HG03342 (cell line): ENCODE measurements around the gene ADAMTSL2.
"Not testable (repeated sequence)": the region's sequence is repeated elsewhere in the genome, so short reads cannot be mapped to it uniquely, and the experiment has no call there.

ENCODE experiments used
- ATAC-seq: cut with Tn5 transposase; IDR thresholded peaks from one replicate; pipeline ENCODE4 v1.9.1; 2021; ENCODE audit warnings: mild to moderate bottlenecking, moderate library complexity; ENCODE audit not compliant: unreplicated experiment

The ADAMTSL2 gene

DNA sequence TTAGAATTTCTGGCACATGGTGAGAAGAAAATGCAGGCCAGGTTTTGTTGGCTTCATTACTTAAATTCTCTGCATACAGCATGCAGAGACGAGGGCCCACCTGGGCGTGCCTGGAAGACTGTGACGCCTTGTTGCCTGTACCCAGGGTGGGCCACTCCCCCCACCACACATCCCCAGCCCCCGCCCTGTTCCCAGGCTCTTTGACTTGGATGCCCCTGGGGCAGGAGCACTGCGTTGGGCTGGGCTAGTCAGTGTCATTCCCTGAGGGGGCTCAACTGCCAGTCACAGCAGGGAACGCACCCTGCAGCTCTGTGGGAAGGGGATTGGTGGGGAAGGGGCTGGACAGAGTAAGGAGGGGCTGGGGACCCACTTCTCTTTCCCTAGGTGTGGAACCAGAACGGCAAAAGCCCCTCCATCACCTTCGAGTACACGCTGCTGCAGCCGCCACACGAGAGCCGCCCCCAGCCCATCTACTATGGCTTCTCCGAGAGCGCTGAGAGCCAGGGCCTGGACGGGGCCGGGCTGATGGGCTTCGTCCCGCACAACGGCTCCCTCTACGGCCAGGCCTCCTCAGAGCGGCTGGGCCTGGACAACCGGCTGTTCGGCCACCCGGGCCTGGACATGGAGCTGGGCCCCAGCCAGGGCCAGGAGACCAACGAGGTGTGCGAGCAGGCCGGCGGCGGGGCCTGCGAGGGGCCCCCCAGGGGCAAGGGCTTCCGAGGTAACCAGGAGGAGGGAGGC is 19.6 kb downstream of the ADAMTSL2 start:
- no peak for ATAC-seq

DNA sequence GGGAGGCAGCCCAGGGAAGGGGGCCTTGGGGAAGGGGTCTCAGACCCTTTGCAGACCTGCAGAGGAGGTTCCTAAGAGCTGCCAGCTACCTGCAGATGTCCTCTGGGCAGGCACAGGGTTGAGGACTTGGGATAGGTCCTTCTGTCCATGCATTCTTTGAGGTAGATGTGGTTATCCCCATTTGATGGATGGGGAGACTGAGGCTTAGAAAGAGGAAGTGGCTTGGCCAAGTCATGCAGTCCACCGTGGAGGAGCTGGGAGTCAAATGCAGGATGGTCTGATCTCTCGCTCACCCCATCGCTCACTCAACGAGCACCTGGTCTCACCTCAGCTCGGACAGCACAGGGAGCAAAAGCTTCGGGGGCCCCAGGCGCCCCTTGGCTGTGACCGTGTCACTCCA is 20.2 kb downstream of the ADAMTSL2 start:
- ATAC-seq: no peak

DNA sequence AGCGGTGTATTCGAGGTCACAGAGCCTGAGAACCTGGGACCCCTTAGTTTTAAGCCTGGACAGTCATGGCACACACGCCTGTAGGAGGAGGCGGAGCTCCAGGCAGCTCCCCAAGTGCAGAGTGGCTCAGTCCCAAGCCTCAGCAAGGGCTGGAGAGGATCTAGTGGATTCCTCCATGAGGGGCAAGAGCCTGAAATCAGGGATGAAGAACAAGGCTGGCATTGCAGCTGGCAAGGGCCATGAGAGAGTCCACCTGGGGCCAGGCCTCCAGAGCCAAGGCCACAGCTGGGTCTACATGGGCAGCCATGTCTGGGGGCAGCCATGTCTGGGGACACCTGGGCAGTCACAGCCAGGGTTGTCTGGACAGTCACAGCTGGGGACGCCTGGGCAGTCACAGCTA is 21.9 kb downstream of the ADAMTSL2 start:
- ATAC-seq: no peak

DNA sequence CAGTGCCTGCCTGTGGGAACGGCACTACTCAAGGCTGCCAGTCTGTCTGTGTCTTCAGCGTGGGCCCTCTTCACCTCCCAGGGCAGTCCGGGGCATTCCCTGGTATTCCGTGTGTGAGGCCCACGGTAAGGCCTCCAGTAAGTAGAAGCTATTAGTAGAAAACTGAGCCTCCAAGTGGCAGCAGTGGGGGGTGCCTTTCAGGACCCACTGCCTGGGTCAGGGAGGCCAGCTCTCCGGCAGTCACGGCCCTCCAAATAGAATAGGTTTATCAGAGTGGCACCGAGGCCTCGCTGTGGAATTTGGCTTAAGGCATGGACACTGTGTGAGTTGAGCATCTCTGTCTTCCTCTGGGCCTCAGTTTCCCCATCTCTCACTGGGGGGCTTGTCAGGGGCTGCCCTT is 23.1 kb downstream of the ADAMTSL2 start:
- ATAC-seq: no peak

DNA sequence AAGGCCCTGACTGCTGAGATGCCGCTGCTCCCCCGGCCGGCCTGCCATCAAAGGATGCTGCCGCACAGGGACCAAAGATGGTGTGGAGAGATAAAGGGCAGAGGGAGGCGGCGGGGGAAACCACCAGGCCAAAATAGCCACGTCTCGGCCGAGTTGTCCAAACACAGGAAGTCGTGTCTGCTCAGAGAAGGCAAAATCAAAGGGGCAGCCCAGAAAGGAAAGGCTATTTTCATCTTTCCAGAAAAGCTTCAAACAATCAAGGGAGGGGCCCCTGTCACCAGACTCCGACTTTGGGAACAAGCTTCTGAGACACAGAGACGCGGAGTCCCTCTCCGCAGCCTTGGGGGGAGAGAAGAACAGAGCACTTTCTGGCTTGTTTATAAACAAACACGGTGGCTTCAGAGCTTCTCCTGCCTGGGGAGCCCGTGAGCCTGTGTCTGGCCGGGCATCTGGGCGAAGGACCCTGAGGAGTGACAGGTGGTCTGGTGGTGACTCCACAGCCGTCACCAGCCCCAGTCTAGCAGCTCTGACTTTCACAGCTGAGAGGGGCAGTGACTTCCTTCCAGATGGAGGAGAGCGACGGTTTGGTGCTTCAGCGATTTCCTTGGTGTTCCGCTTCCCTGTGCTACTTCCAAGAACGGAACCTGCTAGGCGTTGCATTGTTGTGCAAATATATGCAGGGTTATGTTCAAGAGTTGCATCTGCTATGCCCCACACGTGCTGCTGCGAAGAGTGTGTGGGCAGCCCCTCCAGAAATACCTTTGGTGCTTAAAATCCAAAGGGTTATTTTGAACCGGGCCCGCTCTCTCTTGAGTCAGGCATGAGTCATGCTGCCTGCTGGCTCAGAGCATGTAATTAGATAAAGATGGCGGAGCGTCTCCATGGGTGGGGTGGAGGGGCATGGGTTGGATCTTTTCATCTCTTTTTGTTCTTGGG is 24.0 kb downstream of the ADAMTSL2 start:
- peak; percentile 50 for ATAC-seq

DNA sequence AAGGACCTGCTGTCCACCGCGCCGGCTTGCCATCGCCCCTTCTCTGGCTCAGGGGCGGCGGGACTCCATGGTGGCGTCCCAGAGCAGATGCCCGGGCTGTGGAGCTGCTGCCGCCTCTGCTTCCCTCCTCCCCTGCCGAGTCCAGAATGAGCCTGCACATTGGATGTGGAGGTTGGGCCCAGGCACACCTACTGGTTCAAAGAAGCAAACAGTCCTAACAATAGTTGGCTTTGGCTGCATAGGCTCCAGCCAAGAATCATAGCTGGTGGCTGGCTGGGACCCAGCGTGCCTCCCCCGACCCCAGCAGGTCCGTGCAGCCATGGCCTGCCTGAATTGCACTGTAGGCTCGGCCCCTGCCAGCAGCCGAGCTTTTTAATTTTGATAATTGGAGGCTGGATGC is 25.8 kb downstream of the ADAMTSL2 start:
- no peak for ATAC-seq

DNA sequence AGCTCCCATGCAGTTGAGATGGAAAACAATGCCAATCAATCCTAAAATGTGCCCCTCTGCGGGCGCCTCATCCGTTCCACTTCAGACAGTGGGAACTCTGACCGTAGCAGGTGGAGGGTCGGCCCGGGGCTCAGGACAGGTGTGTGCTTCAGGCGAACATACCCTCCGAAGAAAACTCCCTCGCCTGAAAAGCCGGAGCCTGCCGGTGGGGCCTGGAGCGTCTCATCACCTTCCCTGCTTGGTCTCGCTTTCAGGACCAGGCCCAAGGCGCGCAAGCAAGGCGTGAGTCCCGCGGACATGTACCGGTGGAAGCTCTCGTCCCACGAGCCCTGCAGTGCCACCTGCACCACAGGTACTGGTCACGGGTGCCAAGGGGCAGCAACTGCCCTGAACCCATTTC is 26.4 kb downstream of the ADAMTSL2 start:
- ATAC-seq: no peak

DNA sequence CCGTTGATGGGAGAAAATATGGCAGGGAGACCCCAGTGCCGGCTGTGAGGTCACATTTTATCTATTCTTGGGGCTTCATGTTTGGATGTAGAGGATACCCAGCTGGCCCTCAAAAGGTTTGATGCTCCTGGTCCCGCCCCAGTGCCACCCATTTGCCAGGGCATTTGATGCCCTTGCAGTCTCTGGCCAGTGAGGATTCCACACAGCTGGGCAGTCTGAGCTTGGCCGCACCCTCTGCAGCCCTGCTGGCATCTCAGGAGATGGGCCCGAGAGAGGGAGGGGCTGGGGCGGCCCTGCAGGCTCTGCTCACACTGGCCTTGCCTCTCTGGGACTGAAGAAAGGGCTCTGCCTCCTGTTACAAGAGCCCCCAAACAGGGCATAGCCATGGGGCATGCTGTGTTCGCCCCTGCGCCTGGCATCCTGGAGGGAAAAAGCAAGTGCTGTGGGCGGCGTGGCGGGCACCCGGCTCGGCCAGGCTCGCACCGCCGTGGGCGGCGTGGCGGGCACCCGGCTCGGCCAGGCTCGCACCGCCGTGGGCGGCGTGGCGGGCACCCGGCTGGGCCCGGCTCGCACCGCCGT is 27.6 kb downstream of the ADAMTSL2 start:
- no peak for ATAC-seq

DNA sequence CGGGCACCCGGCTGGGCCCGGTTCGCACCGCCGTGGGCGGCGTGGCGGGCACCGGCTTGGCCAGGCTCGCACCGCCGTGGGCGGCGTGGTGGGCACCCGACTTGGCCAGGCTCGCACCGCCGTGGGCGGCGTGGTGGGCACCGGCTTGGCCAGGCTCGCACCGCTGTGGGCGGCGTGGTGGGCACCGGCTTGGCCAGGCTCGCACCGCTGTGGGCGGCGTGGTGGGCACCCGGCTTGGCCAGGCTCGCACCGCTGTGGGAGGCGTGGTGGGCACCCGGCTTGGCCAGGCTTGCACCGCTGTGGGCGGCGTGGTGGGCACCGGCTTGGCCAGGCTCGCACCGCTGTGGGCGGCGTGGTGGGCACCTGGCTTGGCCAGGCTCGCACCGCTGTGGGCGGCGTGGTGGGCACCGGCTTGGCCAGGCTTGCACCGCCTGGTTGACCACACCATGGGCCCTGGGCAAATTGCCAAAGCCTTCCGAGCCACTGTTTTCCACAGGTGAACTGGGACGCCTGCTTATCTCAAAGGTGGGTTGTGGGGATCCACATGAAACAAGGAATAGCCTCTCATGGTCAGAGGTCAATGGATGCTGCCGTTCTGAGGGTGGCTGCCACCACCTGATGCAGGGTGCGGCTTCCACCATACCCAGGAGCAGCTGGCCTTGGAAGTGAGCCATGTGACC is 28.2 kb downstream of the ADAMTSL2 start:
- ATAC-seq: no peak

DNA sequence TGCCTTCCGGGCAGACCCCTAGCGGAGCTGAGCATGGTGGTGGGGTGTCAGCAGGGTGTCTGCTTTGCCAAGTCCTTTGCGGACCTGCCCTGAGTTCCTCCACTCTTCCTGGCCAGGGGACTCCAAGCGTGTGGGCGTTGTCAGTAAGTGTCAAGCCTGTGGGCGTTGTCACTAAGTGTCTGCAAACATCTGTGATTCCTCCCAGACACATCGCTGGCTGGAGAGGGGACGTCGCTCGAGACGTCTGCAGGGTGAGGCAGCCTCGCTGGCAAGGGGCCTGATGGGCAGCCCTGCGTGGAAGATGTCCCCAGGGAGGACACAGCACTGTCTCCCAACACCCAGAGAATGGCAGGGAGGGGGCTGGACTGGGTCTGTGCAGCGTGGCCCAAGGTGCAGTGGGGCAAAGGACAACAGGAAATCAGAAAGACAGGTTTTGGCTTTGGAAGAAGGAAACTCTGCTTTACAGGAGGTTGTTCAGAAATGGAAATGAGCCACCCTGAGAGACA is 28.8 kb downstream of the ADAMTSL2 start:
- no peak for ATAC-seq

DNA sequence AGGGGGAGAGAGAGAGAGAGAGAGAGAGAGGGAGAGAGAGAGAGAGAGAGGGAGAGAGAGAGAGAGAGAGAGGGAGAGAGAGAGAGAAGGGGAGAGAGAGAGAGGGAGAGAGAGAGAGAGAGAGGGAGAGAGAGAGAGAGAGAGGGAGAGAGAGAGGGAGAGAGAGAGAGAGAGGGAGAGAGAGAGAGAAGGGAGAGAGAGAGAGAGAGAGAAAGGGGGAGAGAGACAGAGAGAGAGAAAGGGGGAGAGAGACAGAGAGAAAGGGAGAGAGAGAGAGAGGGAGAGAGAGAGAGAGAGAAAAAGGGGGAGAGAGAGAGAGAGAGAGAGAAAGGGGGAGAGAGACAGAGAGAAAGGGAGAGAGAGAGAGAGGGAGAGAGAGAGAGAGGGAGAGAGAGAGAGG is 29.3 kb downstream of the ADAMTSL2 start:
- ATAC-seq: not testable (repeated sequence)

DNA sequence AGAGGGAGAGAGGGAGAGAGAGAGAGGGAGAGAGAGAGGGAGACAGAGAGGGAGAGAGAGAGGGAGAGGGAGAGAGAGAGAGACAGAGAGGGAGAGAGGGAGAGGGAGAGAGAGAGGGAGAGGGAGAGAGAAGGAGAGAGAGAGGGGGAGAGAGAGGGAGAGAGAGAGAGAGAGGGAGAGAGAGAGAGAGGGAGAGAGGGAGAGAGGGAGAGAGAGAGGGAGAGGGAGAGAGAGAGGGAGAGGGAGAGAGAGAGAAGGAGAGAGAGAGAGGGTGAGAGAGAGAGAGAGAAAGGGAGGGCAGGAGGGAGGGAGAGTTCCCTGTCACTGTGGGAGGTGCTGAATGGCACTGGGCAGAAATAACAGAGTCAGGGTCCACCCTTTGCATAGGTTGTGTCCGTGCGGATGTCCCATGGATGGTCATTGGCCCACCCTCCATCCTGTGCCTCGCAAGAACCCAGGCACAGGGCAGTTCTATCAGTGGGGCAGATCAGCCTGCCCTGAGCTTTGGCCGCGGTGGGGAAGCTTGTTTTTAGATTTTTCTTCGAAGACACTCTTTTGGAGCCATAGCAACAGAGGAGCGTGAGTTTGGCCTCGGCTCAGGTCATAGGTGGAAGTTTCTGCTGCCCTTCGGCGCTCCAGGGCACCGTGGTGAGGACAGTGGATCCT is 30.1 kb downstream of the ADAMTSL2 start:
- ATAC-seq: no peak

DNA sequence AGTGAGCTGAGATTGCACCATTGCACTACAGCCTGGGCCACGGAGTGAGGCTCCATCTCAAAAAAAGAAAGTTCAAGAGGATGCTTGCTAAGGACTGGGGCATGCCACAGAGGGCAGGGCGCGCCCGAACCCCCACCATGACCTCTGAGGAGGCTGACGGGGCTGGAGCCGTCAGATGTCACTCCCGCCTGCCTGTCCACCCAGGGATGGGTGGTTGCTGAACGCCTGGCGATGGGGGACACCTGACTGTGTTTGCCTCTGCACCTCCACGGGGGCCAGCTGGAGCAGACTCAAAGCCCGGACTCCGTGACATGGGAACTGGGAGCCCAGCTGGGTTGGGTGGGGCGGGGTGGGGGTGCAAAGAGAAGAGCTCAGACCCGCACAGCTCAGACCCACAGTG is 31.9 kb downstream of the ADAMTSL2 start:
- ATAC-seq: no peak

DNA sequence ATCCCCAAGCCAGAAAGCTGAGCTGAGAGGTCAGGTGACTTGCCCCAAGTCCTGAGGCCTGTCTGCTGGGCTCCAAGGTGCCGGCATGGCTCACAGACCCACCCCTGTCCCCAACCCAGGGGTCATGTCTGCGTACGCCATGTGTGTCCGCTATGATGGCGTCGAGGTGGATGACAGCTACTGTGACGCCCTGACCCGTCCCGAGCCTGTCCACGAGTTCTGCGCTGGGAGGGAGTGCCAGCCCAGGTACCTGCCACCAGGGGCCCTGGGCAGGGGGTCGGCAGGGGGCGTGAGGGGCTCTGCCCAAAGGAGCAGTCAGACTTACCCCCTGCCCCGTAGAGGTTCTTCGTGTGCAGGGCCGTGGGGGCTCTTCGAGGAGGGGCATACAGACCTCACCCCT is 32.3 kb downstream of the ADAMTSL2 start:
- no peak for ATAC-seq

DNA sequence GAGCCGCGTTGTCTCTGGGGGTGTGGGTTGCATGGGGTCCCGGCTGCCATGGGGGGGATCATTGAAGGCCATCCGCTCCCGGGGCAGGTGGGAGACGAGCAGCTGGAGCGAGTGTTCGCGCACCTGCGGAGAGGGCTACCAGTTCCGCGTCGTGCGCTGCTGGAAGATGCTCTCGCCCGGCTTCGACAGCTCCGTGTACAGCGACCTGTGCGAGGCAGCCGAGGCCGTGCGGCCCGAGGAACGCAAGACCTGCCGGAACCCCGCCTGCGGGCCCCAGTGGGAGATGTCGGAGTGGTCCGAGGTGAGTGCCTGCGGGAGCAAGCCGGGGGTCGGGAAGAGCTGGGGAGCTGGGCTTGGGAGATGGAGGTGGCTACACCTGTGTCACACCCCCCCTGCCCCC is 33.7 kb downstream of the ADAMTSL2 start:
- ATAC-seq: no peak

DNA sequence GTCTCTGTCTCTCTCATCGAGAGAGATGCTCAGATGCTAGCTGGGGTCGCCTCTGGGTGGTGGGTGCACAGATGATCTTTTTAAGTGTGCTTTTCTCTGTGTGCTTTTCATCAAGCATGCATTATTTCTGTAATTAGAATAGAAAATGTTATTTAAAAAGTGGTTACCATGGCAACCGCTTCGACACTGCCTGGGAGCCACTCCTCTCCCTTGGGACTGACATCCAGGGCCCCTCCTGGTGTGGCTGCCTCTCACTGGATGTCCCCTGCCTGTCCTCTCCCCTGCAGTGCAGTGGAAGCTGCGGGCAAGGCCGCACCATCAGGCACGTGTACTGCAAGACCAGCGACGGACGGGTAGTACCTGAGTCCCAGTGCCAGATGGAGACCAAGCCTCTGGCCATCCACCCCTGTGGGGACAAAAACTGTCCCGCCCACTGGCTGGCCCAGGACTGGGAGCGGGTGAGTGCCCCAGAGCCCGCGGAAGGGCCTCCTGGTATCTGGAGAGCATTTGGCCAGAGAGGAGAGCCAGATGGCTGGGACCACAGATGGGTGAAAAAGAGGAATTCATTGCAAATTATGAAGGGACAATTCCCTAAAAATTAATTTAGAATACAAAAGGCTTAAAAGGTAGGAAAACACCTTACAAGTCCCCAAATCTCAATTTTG is 34.7 kb downstream of the ADAMTSL2 start:
- no peak for ATAC-seq

DNA sequence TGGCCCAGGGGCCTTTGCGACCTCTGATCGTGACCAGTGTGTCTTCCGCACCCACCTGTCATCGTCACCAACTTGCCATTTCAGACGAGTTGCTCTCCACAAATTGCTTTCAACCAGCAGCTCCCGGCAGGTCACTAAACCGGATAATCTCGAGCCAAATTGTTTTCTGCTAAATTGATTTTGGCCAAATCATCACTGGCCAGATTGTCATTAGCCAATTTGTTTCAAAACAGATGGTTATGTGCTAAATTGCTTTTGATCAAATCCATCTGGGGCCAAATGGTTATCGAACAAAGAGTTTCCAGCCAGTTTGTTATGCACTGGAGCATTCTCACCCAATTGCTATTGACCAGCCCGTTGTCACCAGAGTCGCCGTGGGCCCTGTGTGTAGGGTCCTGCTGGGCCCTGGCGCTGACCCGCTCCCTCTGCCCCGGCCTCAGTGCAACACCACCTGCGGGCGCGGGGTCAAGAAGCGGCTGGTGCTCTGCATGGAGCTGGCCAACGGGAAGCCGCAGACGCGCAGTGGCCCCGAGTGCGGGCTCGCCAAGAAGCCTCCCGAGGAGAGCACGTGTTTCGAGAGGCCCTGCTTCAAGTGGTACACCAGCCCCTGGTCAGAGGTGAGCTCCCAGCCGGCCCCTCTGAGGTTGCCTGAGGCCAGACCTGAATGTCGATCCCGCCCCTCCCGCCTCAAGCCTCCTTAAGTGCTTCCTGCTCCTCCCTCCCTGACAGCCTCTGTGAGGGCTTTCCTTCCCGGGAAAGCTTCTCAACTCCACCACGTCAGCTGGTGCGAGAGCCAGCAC is 35.6 kb downstream of the ADAMTSL2 start:
- no peak for ATAC-seq

DNA sequence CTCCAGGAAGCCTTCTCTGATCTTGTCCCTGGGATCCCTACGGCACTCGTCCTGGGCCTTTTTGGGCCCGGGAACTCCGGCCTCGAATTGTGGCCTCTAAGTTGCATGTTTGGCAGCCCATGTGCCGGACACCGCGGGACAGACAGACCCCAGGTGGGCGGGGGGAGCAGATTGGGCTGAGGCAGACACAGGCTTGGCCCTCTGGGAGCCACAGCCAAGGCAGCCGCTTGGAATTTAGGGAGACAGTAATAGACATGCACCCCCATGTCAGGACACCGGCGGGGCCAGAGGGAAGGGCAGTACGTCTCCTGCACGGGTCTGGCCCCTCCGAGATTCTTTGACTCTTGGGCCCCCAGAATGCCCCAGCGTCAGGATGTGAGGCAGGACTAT is 36.2 kb downstream of the ADAMTSL2 start:
- no peak for ATAC-seq

DNA sequence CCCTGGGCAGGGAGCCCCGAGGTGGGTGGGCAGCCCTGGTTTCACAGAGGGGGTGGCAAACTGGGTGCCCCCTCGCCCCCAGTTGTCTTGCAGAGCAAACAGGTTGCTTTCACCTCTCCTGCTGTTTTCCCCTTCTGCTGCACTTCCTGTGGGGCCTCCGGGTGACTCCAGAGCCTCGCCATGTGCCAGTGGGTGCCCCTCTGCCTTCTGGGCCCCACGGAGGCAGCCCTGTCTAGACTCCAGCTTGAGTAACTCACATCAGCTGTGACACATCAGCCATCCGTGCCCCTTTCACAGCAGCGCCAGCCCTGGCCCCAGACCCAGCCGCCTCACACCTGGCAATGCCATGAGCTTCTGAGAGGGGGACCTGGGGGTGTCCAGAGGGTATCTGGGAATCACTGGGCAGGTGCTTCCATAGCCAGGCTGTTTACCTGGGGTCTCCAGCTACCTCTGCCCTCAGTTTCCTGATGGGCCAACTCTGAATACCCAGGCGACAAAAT is 36.9 kb downstream of the ADAMTSL2 start:
- no peak for ATAC-seq
